Endothelial cell of hepatic sinusoid (primary cell): ENCODE measurements around the gene SLC7A5.

ENCODE experiments used
- in situ Hi-C: cut with HindIII; loops from 2 replicates; pipeline ENCODE4 v1.10.0; 2017; ENCODE audit warnings: low sequenced_read_pairs

SLC7A5 gene

GRCh38 chr16:87846705-87847466 lies 22.4 kb downstream of the SLC7A5 start:
- in situ Hi-C loops: loop anchor here (5.0 kb wide), 1 partner anchor 45 kb away; no protein-coding TSS in a partner anchor

GRCh38 chr16:87845807-87846619 lies 23.3 kb downstream of the SLC7A5 start:
- in situ Hi-C loops: loop anchor here (5.0 kb wide), 1 partner anchor 44 kb away; no protein-coding TSS in a partner anchor

GRCh38 chr16:87845213-87845612 lies 24.1 kb downstream of the SLC7A5 start:
- in situ Hi-C loops: loop anchor here (5.0 kb wide), 1 partner anchor 43 kb away; no protein-coding TSS in a partner anchor

- in situ Hi-C loops: loop anchor here (5.0 kb wide), 1 partner anchor 43 kb away; no protein-coding TSS in a partner anchor
Observed at GRCh38 chr16:87844809-87845208, 24.5 kb downstream of the SLC7A5 start.

- in situ Hi-C loops: no loop called here
Observed at GRCh38 chr16:87844120-87844733, 25.1 kb downstream of the SLC7A5 start.

- in situ Hi-C loops: no loop called here
Observed at GRCh38 chr16:87843678-87844105, 25.6 kb downstream of the SLC7A5 start.

- in situ Hi-C loops: no loop called here
Observed at GRCh38 chr16:87842209-87842869, 27.0 kb downstream of the SLC7A5 start.

- in situ Hi-C loops: no loop called here
Observed at GRCh38 chr16:87841340-87842208, 27.7 kb downstream of the SLC7A5 start.

GRCh38 chr16:87840271-87840978 lies 28.9 kb downstream of the SLC7A5 start:
- in situ Hi-C loops: no loop called here

- in situ Hi-C loops: no loop called here
Observed at GRCh38 chr16:87839542-87840270, 29.6 kb downstream of the SLC7A5 start.

- in situ Hi-C loops: no loop called here
Observed at GRCh38 chr16:87838643-87839541, 30.4 kb downstream of the SLC7A5 start.

GRCh38 chr16:87837627-87838289 lies 31.5 kb downstream of the SLC7A5 start:
- in situ Hi-C loops: no loop called here

- in situ Hi-C loops: no loop called here
Observed at GRCh38 chr16:87836844-87837581, 32.3 kb downstream of the SLC7A5 start.

GRCh38 chr16:87836346-87836843 lies 32.9 kb downstream of the SLC7A5 start:
- in situ Hi-C loops: no loop called here

- in situ Hi-C loops: no loop called here
Observed at GRCh38 chr16:87835882-87836331, 33.4 kb downstream of the SLC7A5 start.
